Activated CD8-positive, alpha-beta T cell treated with anti-CD3 and anti-CD28 coated beads for 36 hours (primary cell): ENCODE results near the gene FAM78B. TPM values are rescaled to one million over a fixed set of nuclear protein-coding genes. Genes with fewer than 3 reads are reported as not detected.

ENCODE experiments used
- ATAC-seq: fragments of 200-7000 bp; cut with Tn5 transposase; one replicate; pipeline ENCODE4 v1.10.0; 2021; ENCODE audit warnings: mild to moderate bottlenecking, moderate library complexity
- CTCF ChIA-PET: fragments of 350-600 bp; sonication (Branson Sonifier 250); formaldehyde crosslinking; loops from one replicate; lab custom pipeline; 2021; ENCODE audit warnings: antibody characterized with exemption; lab: Charles Lee
- POLR2A ChIA-PET: fragments of 350-600 bp; sonication (Branson Sonifier 250); formaldehyde crosslinking; loops from one replicate; lab custom pipeline; 2021; ENCODE audit warnings: antibody characterized with exemption; lab: Charles Lee
- DNase-seq: peaks from one replicate; pipeline ENCODE4 v3.0.0-alpha.2; 2020
- H3K27ac Mint-ChIP-seq: one replicate; pipeline ENCODE4 v1.8.0; 2021; ENCODE audit warnings: mild to moderate bottlenecking, mixed read lengths
- H3K27me3 Mint-ChIP-seq: one replicate; pipeline ENCODE4 v1.8.0; 2021; ENCODE audit warnings: mixed read lengths
- H3K36me3 Mint-ChIP-seq: one replicate; pipeline ENCODE4 v1.8.0; 2021; ENCODE audit warnings: low read depth, mixed read lengths
- H3K4me1 Mint-ChIP-seq: one replicate; pipeline ENCODE4 v1.8.0; 2021; ENCODE audit warnings: low read depth, mixed read lengths
- H3K4me3 Mint-ChIP-seq: one replicate; pipeline ENCODE4 v1.8.0; 2021; ENCODE audit warnings: mild to moderate bottlenecking, moderate library complexity, mixed read lengths
- H3K9me3 Mint-ChIP-seq: one replicate; pipeline ENCODE4 v1.8.0; 2021; ENCODE audit warnings: mixed read lengths
- intact Hi-C: fragments of 100-400 bp; cut with micrococcal nuclease; formaldehyde crosslinking; loops from one replicate; pipeline ENCODE4 v1.10.0; 2022
- total RNA-seq, 2 experiments: library from RNA; stranded (reverse); gene quantifications; one replicate each; pipeline ENCODE4 v1.2.3, GENCODE V29; 2021
- TF ChIP-seq, protein P1 (sequence below): fragments of 200-600 bp; IDR thresholded peaks from one replicate; pipeline ENCODE4 v1.8.0; 2022; ENCODE audit warnings: antibody characterized with exemption, mild to moderate bottlenecking

The FAM78B gene
- total RNA-seq, 2 experiments from 2014 or later, result 0.20 TPM; not detected in 1

DNA sequence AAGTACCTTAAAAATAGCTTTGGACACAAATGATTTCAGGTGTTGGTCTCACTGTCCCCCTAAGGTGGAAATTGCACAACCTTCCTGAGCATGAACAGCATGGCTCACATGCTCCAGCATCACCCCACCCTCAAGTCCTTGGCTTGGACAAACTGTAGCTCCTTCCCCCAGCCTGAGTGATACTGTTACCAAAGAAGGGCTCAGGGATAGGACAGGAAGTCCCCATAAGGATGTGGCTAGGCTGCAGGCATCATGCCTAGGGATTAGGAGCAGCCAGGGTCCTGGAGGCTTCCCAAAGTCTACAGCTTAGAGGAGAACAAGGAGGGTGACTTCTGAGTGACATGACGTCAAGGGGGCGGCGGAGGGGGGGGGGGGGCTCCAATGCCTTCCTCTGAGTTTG is 10.1 kb downstream of the FAM78B start:
- ChIA-PET CTCF (interaction anchor here (1.0 kb wide), 1 partner anchor 322 kb away, joined by 3 read pairs; no protein-coding TSS in a partner anchor), POLR2A (no interaction called here)
- H3K9me3 Mint-ChIP-seq, result no peaks in the 10 kb centered on the region
- H3K27me3 Mint-ChIP-seq, result peaks cover 10% of the 10 kb centered on the region
- TF ChIP-seq, protein P1, sequence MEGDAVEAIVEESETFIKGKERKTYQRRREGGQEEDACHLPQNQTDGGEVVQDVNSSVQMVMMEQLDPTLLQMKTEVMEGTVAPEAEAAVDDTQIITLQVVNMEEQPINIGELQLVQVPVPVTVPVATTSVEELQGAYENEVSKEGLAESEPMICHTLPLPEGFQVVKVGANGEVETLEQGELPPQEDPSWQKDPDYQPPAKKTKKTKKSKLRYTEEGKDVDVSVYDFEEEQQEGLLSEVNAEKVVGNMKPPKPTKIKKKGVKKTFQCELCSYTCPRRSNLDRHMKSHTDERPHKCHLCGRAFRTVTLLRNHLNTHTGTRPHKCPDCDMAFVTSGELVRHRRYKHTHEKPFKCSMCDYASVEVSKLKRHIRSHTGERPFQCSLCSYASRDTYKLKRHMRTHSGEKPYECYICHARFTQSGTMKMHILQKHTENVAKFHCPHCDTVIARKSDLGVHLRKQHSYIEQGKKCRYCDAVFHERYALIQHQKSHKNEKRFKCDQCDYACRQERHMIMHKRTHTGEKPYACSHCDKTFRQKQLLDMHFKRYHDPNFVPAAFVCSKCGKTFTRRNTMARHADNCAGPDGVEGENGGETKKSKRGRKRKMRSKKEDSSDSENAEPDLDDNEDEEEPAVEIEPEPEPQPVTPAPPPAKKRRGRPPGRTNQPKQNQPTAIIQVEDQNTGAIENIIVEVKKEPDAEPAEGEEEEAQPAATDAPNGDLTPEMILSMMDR, result no peak
- DNase-seq (no peak), ATAC-seq (no peak)
- H3K27ac Mint-ChIP-seq, result no peak overlapping the region
- no peaks in the 10 kb centered on the region for H3K36me3 Mint-ChIP-seq
- intact Hi-C loops, result no loop called here
- no peak overlapping the region for H3K4me3 Mint-ChIP-seq
- H3K4me1 Mint-ChIP-seq, result no peaks in the 10 kb centered on the region

- TF ChIP-seq, protein P1, result no peak
- no peak overlapping the region for H3K27ac Mint-ChIP-seq
- H3K4me1 Mint-ChIP-seq, result no peaks in the 10 kb centered on the region
- H3K27me3 Mint-ChIP-seq, result peaks cover 3% of the 10 kb centered on the region
- ATAC-seq (no peak), DNase-seq (no peak)
- intact Hi-C loops, result no loop called here
- CTCF ChIA-PET, result no interaction called here
- no peaks in the 10 kb centered on the region for H3K36me3 Mint-ChIP-seq
- H3K9me3 Mint-ChIP-seq, result no peaks in the 10 kb centered on the region
- no peak overlapping the region for H3K4me3 Mint-ChIP-seq
- POLR2A ChIA-PET, result no interaction called here
Observed at GRCh38 chr1:166155108-166155507, 11.7 kb downstream of the FAM78B start.

DNA sequence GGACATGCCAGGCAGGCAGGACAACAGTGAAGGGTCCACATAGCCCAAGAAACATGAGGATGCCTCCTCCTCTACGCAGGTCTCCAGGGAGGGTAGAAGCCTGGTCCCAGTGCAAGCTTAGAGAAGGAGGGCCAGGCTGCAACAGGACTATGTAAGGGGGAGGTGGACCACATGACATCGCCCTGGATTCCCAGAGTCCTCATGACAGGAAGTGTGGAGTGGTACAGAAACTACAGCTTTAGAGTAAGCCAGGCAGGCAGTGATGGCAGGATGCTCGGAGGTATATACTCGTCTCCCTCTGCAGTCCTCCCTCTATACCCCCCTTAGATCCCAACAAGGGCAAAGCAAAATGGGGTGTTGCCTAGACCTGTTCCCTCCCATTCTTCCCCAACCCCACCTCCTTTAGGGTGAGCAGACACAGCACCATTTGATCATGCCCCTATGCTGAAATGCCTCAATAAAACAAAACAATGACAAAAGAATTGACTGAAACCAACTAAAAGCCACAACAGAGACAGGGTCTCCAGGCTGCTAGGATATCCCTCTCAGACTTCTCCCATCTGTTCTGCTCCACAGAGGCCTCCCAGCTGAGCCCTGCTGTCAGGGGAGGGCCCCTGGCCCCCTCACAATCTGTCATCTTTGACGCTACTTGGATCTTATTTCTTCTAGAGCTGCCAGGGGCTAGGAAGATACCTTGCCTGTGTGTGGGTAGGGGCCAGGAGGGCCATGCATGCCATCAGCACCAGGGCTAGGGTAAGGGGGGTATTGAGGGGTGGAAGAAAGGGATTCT is 13.1 kb downstream of the FAM78B start:
- ChIA-PET POLR2A (no interaction called here), CTCF (no interaction called here)
- H3K4me1 Mint-ChIP-seq, result no peaks in the 10 kb centered on the region
- no peak overlapping the region for H3K4me3 Mint-ChIP-seq
- no peaks in the 10 kb centered on the region for H3K36me3 Mint-ChIP-seq
- H3K9me3 Mint-ChIP-seq, result no peaks in the 10 kb centered on the region
- no peak overlapping the region for H3K27ac Mint-ChIP-seq
- no peak for DNase-seq
- H3K27me3 Mint-ChIP-seq, result peaks cover 4% of the 10 kb centered on the region
- TF ChIP-seq, protein P1, result no peak
- ATAC-seq, result no peak
- intact Hi-C loops, result no loop called here

DNA sequence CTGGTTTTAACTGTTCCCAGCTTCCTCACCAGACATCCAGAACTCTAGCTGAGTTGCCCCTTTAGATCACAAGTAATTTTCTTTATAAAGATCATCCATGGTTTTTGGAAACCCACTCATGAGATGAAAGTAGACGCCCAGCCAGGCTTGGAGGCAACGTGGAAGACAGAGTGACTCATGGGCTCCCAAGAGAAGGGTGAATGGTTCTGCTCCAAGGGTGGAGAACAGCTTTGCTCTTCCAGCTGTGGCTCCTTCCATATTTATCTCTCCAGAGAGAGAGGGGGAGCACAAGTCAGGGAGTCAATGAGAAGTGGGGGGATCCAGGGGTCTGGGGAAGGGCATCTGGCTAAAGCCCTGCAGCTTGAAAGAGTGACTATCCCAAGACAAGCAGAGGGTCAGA is 13.8 kb downstream of the FAM78B start:
- no peak for ATAC-seq
- ChIA-PET CTCF (no interaction called here), POLR2A (no interaction called here)
- Mint-ChIP-seq H3K36me3 (no peaks in the 10 kb centered on the region), H3K9me3 (no peaks in the 10 kb centered on the region), H3K27me3 (peaks cover 4% of the 10 kb centered on the region), H3K4me1 (no peaks in the 10 kb centered on the region), H3K4me3 (no peak overlapping the region), H3K27ac (no peak overlapping the region)
- TF ChIP-seq, protein P1, result no peak
- intact Hi-C loops, result no loop called here
- no peak for DNase-seq

DNA sequence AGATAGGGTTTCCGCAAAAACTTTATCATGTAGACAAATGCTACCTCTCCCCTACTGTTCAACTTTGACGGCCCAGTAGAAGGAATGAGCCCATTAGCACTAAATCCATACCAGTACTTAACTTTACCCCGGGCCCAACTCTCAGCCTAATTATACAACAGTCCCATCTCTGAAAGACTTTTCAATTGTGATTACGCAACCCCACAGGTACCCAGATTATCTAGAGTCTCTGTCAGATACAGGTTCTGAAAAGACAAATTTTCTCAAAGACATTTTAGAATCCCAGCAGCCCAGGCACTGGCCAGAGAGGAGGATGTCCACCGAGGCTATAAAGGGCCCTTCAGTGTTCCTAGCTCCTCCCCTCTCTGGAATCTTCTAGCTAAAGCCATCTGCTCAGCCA is 15.0 kb downstream of the FAM78B start:
- ATAC-seq, result no peak
- no peaks in the 10 kb centered on the region for H3K36me3 Mint-ChIP-seq
- no peaks in the 10 kb centered on the region for H3K4me1 Mint-ChIP-seq
- DNase-seq, result no peak
- no peak overlapping the region for H3K4me3 Mint-ChIP-seq
- H3K27ac Mint-ChIP-seq, result no peak overlapping the region
- H3K27me3 Mint-ChIP-seq, result peaks cover 4% of the 10 kb centered on the region
- no peaks in the 10 kb centered on the region for H3K9me3 Mint-ChIP-seq
- intact Hi-C loops, result no loop called here
- POLR2A ChIA-PET, result no interaction called here
- TF ChIP-seq, protein P1, result no peak
- CTCF ChIA-PET, result no interaction called here
